Upper lobe of left lung (tissue), 4 donors: Measurements from ENCODE around the gene PRKCA.

ENCODE experiments used
- CTCF ChIP-seq, 6 experiments: fragments of 450-650 bp in 4 of 6; fragments of 200-600 bp in 2 of 6; sonication (generic) in 2 of 6; IDR thresholded peaks; one replicate each; pipeline ENCODE4 v1.5.1; 2016 to 2019; ENCODE audit warnings: antibody characterized with exemption in 6 of 6
- EP300 ChIP-seq, 4 donors: sonication (generic); formaldehyde crosslinking; IDR thresholded peaks; one replicate each; pipeline ENCODE4 v1.5.1; 2017; ENCODE audit warnings: antibody characterized with exemption in 4 of 4, control low read depth in 2 of 4

GRCh38 chr17:66791347-66791746 is 488.9 kb downstream of the PRKCA start:
- no peak for TF ChIP-seq EP300 (IDR thresholded peaks at IDR 0.05)
- no peak for TF ChIP-seq CTCF (IDR thresholded peaks at IDR 0.05)
